GM12891 (cell line): ENCODE results near the gene RYR3.

Experiments
- DNase-seq: peaks from one replicate; pipeline ENCODE4 v3.0.0; 2011; ENCODE audit warnings: low spot score; ENCODE audit not compliant: insufficient read length
- FAIRE-seq: peaks from 2 replicates; lab custom pipeline; 2011; peaks lifted over from hg19 to GRCh38; lab: Jason Lieb, UNC
- PAX5 ChIP-seq: IDR thresholded peaks from 2 replicates; pipeline ENCODE4 v1.6.1; 2011; ENCODE audit warnings: low read length, moderate library complexity, mild to moderate bottlenecking; ENCODE audit not compliant: insufficient read depth, severe bottlenecking
- POLR2A ChIP-seq: IDR thresholded peaks from 2 replicates; pipeline ENCODE4 v1.6.1; 2011; ENCODE audit warnings: low read depth, low read length, control low read depth
- POLR2AphosphoS5 ChIP-seq: IDR thresholded peaks from 2 replicates; pipeline ENCODE4 v1.6.1; 2011; ENCODE audit warnings: low read depth, low read length, control low read depth
- POU2F2 ChIP-seq: IDR thresholded peaks from 2 replicates; pipeline ENCODE4 v1.6.1; 2011; ENCODE audit warnings: low read depth, mild to moderate bottlenecking, control low read depth, low read length, moderate library complexity
- SPI1 ChIP-seq: IDR thresholded peaks from 2 replicates; pipeline ENCODE4 v1.6.1; 2011; ENCODE audit warnings: low read depth, low read length, control low read depth
- TAF1 ChIP-seq: IDR thresholded peaks from 2 replicates; pipeline ENCODE4 v1.6.1; 2011; ENCODE audit warnings: low read depth, low read length, control low read depth

The RYR3 gene

GRCh38 chr15:33490703-33491102 is 179.9 kb downstream of the RYR3 start:
- TF ChIP-seq PAX5 (no peak), POU2F2 (no peak), SPI1 (no peak), POLR2A (no peak), POLR2AphosphoS5 (no peak), TAF1 (no peak)
- DNase-seq (no peak), FAIRE-seq (no peak)

- TF ChIP-seq POU2F2 (no peak), SPI1 (no peak), PAX5 (no peak), TAF1 (no peak), POLR2A (no peak), POLR2AphosphoS5 (no peak)
- no peak for DNase-seq
- FAIRE-seq = no peak
Measured at GRCh38 chr15:33492434-33493052, 181.8 kb downstream of the RYR3 start.

- TF ChIP-seq POLR2A = no peak
- DNase-seq (no peak), FAIRE-seq (no peak)
Measured at GRCh38 chr15:33494306-33494705, 183.5 kb downstream of the RYR3 start.

- no peak for FAIRE-seq
- TF ChIP-seq POLR2A (no peak), TAF1 (no peak), SPI1 (no peak), PAX5 (no peak), POU2F2 (no peak), POLR2AphosphoS5 (no peak)
- no peak for DNase-seq
Measured at GRCh38 chr15:33500432-33501195, 189.8 kb downstream of the RYR3 start.

- FAIRE-seq (no peak), DNase-seq (no peak)
- TF ChIP-seq PAX5 = no peak
- no peak for TF ChIP-seq TAF1
Measured at GRCh38 chr15:33503681-33504080, 192.9 kb downstream of the RYR3 start.

GRCh38 chr15:33506781-33507296 is 196.1 kb downstream of the RYR3 start:
- no peak for DNase-seq
- TF ChIP-seq POLR2AphosphoS5 (no peak), PAX5 (no peak), POLR2A (no peak), TAF1 (no peak), POU2F2 (no peak), SPI1 (no peak)
- no peak for FAIRE-seq

- TF ChIP-seq PAX5 = no peak
- no peak for TF ChIP-seq POLR2AphosphoS5
- TF ChIP-seq TAF1 = no peak
- TF ChIP-seq POLR2A = no peak
- no peak for TF ChIP-seq POU2F2
- no peak for TF ChIP-seq SPI1
- DNase-seq (no peak), FAIRE-seq (no peak)
Measured at GRCh38 chr15:33508703-33509102, 197.9 kb downstream of the RYR3 start.

- FAIRE-seq (no peak), DNase-seq (no peak)
- TF ChIP-seq POLR2AphosphoS5 = no peak
- no peak for TF ChIP-seq SPI1
- TF ChIP-seq TAF1 = no peak
- no peak for TF ChIP-seq POLR2A
- no peak for TF ChIP-seq PAX5
- no peak for TF ChIP-seq POU2F2
Measured at GRCh38 chr15:33515121-33515520, 204.4 kb downstream of the RYR3 start.

- no peak for FAIRE-seq
- TF ChIP-seq POLR2A = no peak
- TF ChIP-seq PAX5 = no peak
- no peak for TF ChIP-seq TAF1
- DNase-seq = no peak
Measured at GRCh38 chr15:33516563-33516962, 205.8 kb downstream of the RYR3 start.

GRCh38 chr15:33517944-33518343 is 207.2 kb downstream of the RYR3 start:
- no peak for TF ChIP-seq POU2F2
- no peak for TF ChIP-seq POLR2A
- TF ChIP-seq POLR2AphosphoS5 = no peak
- TF ChIP-seq TAF1 = no peak
- TF ChIP-seq SPI1 = no peak
- FAIRE-seq = no peak
- DNase-seq = no peak
